DMS53 (cell line): ENCODE results near the gene ARHGAP10.
"Not testable (repeated sequence)": the region's sequence is repeated elsewhere in the genome, so short reads cannot be mapped to it uniquely, and the experiment has no call there.

ENCODE experiments used
- DNase-seq: peaks from one replicate; lab custom pipeline; 2025; lab: John Stamatoyannopoulos, UW

Gene ARHGAP10

GRCh38 chr4:147985376-147985775 lies 253.5 kb downstream of the ARHGAP10 start:
- DNase-seq = no peak

- DNase-seq = no peak
Measured at GRCh38 chr4:147987252-147987651, 255.4 kb downstream of the ARHGAP10 start.

- DNase-seq = no peak
Measured at GRCh38 chr4:147991543-147992283, 259.8 kb downstream of the ARHGAP10 start.

GRCh38 chr4:147994076-147994475 lies 262.2 kb downstream of the ARHGAP10 start:
- DNase-seq = no peak

- DNase-seq = no peak
Measured at GRCh38 chr4:147994491-147995385, 262.9 kb downstream of the ARHGAP10 start.

GRCh38 chr4:147996859-147997258 lies 265.0 kb downstream of the ARHGAP10 start:
- no peak for DNase-seq

GRCh38 chr4:148000038-148000437 lies 268.1 kb downstream of the ARHGAP10 start:
- not testable (repeated sequence) for DNase-seq

GRCh38 chr4:148004228-148004857 lies 272.5 kb downstream of the ARHGAP10 start:
- no peak for DNase-seq

GRCh38 chr4:148006001-148006400 lies 274.1 kb downstream of the ARHGAP10 start:
- DNase-seq = no peak

GRCh38 chr4:148007314-148007760 lies 275.4 kb downstream of the ARHGAP10 start:
- DNase-seq = peak; percentile 45

GRCh38 chr4:148007792-148008191 lies 275.9 kb downstream of the ARHGAP10 start:
- no peak for DNase-seq

GRCh38 chr4:148015058-148015457 lies 283.2 kb downstream of the ARHGAP10 start:
- DNase-seq = no peak

- DNase-seq = no peak
Measured at GRCh38 chr4:148015468-148015867, 283.6 kb downstream of the ARHGAP10 start.

GRCh38 chr4:148016063-148016637 lies 284.3 kb downstream of the ARHGAP10 start:
- no peak for DNase-seq

GRCh38 chr4:148017801-148018200 lies 285.9 kb downstream of the ARHGAP10 start:
- DNase-seq = no peak

GRCh38 chr4:148021686-148022085 lies 289.8 kb downstream of the ARHGAP10 start:
- DNase-seq = peak; percentile 2

GRCh38 chr4:148022975-148023374 lies 291.1 kb downstream of the ARHGAP10 start:
- no peak for DNase-seq

- no peak for DNase-seq
Measured at GRCh38 chr4:148023512-148024181, 291.8 kb downstream of the ARHGAP10 start.

- no peak for DNase-seq
Measured at GRCh38 chr4:148025981-148026380, 294.1 kb downstream of the ARHGAP10 start.

GRCh38 chr4:148027201-148027600 lies 295.3 kb downstream of the ARHGAP10 start:
- DNase-seq = no peak

GRCh38 chr4:148029781-148030180 lies 297.9 kb downstream of the ARHGAP10 start:
- DNase-seq = no peak
